OCI-LY7 (cell line): ENCODE data around the gene ADGRG3.

Experiments used
- CTCF ChIP-seq: fragments of 200-600 bp; sonication (generic); conservative IDR thresholded peaks from 2 replicates; pipeline ENCODE4 v1.5.1; 2014; ENCODE audit warnings: mild to moderate bottlenecking, antibody characterized with exemption, low read length, moderate library complexity, mixed read lengths
- EZH2phosphoT487 ChIP-seq: fragments of 200-600 bp; sonication (generic); IDR thresholded peaks from 2 replicates; pipeline ENCODE4 v1.6.1; 2018; ENCODE audit warnings: low read depth, borderline replicate concordance, mild to moderate bottlenecking, mixed run types, antibody characterized with exemption, low read length, moderate library complexity, mixed read lengths

DNA sequence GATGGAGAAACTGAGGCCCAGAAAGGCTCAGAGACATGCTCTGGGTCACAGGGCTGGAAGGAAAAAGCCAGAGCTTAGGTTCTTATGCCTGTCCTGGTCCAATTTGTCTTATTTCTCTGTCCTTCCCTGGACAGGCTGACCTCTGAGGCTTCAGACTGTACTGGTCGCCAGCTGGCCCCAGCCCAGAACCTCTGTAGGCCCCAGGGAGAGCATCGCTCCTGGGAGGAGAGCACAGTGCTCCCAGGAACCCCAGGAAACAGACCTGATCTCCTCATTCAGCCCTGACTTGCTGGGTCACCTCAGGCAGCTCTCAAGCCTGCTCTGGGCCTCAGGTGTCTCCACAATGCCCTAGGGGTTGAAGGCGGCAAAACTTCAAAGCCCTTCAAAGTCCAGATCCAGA, 31.4 kb downstream of the ADGRG3 start:
- TF ChIP-seq CTCF: no peak
- no peak for TF ChIP-seq EZH2phosphoT487
